CD4-positive, alpha-beta T cell treated with Interleukin-12 subunit alpha and Interleukin-12 subunit beta, for 1 hour (primary cell): Measurements from ENCODE around the gene XXYLT1.
"Not testable (repeated sequence)": the region's sequence is repeated elsewhere in the genome, so short reads cannot be mapped to it uniquely, and the experiment has no call there.

Source experiments
- DNase-seq: peaks from one replicate; pipeline ENCODE4 v3.0.0-alpha.2; 2020

The XXYLT1 gene

GRCh38 chr3:195249858-195250464 lies 21.0 kb downstream of the XXYLT1 start:
- no peak for DNase-seq

GRCh38 chr3:195249057-195249770 lies 21.7 kb downstream of the XXYLT1 start:
- DNase-seq: no peak

DNA sequence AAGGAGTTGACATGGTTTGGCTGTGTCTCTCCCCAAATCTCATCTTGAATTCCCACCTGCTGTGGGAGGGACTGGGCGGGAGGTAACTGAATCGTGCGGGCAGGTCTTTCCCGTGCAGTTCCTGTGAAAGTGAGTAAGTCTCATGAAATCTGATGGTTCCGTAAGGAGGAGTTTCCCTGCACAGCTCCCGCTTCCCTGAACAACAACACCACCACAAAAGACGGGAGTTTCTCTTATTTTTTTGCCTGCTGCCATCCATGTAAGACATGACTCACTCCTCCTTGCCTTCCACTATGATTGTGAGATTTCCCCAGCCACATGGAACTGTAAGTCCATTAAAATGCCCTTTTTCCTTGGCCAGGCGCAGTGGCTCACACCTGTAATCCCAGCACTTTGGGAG lies 22.7 kb downstream of the XXYLT1 start:
- no peak for DNase-seq

DNA sequence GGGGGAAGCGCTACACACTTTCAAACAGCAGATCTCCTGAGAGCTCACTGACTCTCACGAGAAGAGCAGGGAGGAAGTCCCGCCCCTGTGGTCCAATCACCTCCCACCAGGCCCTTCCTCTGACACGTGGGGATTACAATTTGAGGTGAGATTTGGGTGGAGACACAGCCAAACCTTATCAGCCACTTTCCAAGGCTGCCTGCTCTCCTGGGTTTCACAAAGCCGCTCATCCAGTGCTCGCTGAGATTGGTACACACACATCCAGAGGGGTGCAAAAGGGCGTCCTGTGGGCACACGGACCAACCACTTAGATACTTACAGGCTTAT lies 23.1 kb downstream of the XXYLT1 start:
- no peak for DNase-seq

GRCh38 chr3:195247086-195247862 lies 23.7 kb downstream of the XXYLT1 start:
- DNase-seq: no peak

GRCh38 chr3:195246581-195246995 lies 24.4 kb downstream of the XXYLT1 start:
- no peak for DNase-seq

- no peak for DNase-seq
Measured at GRCh38 chr3:195245531-195245951, 25.4 kb downstream of the XXYLT1 start.

DNA sequence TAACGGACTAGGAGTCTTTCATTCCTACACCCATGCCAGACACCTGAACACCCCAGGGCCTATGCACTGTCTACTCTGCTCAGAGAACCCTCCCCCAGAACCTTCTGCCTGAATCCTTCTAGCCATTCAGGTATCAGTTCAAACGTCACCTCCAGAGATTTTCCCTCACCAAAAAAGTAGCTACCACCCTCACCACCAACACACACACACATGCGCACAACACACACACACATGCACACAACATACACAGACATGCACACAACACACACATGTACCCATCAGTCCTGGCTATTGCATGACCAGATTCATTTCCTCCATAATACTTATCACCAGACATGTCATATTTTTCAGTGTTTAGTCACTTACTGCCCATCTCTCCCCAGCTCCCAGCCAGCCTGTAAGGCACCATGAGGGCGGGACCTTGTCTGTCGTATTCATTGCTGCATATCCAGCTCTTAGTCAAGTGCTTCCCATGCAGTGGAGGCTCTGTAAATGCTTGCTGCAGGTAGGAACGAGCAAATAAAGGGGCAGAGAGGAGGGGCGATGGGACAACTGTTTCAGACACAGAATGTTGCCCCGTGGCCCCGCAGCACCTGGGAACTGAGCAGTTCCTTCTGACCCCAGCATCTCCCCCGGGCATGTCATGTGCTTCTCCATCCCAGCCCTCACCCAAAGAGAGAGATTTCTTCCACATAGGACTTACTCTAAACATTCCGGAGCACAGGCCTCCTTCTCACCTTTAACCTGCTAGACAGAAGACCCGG lies 29.2 kb downstream of the XXYLT1 start:
- DNase-seq: no peak

GRCh38 chr3:195240939-195241338 lies 30.0 kb downstream of the XXYLT1 start:
- DNase-seq: no peak

GRCh38 chr3:195240171-195240701 lies 30.7 kb downstream of the XXYLT1 start:
- DNase-seq: no peak

DNA sequence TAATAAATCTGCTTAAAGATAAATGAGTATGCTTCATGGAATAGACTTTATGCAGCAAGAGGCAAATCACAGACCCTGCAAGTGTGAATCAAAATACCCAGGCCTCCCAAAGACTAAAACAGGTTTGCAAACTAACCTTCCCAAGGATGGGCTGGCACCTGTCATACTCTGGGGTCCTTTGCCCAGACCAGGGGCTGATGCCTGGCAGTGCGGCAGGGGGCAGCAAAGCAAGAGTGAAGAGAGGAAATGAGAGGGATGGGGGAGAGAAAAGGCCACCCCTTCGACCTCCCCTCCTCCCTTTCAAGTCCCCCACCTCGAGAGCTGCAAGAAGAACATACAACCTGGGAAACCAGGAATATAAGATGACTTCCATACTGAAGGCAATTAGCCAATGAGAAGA lies 31.8 kb downstream of the XXYLT1 start:
- DNase-seq: no peak

DNA sequence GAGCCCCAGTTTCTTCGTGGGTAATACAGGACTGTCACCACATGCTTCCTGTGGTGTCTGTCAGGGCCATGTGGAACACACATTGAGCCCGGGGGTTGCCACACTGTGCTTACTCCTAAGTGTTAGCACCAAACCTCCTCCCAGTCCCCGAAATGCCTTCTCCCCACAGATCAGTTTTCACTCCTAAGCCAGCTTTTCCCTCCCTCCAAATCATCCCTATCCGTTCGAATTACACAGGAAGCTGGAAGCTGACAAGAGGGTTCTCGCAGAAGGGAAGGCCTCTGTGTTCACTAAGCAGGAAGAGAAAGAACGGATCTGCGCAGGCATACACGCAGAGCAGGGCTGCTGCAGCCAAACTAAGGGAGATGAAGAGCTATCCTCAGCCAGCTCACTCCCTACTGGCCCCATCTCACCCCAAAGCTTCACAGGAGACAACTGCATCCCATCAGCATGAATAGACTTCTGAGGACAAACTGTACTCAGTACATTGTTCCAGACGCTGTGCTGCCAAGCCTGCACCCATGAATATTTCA lies 32.3 kb downstream of the XXYLT1 start:
- DNase-seq: no peak

- DNase-seq: no peak
Measured at GRCh38 chr3:195238081-195238571, 32.8 kb downstream of the XXYLT1 start.

GRCh38 chr3:195236801-195237570 lies 34.0 kb downstream of the XXYLT1 start:
- no peak for DNase-seq

- DNase-seq: no peak
Measured at GRCh38 chr3:195236076-195236798, 34.7 kb downstream of the XXYLT1 start.

GRCh38 chr3:195230244-195230643 lies 40.7 kb downstream of the XXYLT1 start:
- no peak for DNase-seq

DNA sequence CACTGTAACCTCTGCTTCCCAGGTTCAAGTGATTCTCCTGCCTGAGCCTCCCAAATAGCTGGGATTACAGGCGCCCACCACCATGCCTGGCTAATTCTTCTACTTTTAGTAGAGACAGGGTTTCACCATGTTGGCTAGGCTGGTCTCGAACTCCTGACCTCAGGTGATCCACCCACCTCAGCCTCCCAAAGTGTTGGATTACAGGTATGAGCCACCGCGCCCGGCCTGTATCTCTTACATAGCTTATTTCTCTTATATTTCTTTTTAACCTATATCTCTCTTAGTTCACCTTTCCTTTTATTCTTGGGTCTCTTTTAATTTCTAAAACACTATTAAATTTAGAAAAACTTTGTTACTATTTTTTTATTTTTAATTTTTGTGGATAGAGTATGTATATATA lies 42.1 kb downstream of the XXYLT1 start:
- not testable (repeated sequence) for DNase-seq

DNA sequence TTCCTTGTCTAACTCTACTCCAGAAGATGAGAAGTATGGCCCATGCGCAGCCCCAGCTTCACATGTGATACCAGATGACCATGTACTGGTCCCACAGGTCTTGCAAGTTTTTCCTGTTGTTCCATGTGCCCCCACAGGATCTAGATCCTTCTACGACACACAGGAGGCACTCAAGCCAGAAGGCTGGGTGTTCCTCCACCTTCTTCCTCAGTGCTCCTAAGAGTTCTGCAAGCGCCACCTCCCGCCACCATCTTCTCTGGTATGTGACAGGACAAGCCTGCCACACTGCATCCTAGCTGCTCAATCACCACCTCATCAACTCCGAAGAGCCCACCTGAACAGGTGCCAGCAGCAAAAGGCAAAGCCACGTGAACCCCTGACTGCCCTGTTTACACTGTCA lies 43.1 kb downstream of the XXYLT1 start:
- DNase-seq: no peak

GRCh38 chr3:195226900-195227447 lies 44.0 kb downstream of the XXYLT1 start:
- no peak for DNase-seq

DNA sequence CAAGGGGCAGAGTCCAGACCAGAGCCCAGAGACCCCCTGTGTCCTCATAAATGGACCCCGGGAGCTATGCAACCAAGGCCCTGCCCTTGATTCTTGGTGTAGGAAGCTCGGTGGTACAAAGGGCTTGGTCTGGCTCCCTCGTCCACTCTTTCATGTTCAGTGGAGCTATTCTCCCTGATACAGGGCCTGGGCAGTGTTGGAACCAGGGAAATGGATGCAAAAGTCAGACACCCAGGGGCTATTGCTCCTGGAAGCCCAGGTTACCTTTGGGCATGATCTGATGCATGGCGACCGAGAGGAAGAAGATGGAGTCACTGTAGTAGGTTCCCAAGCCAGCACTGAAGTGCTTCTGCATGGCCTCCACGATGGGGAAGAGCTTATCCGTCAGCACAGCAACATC lies 44.5 kb downstream of the XXYLT1 start:
- no peak for DNase-seq
